GM23248 (cell line): ENCODE measurements around the gene SIGMAR1. TPM values are rescaled to one million over a fixed set of nuclear protein-coding genes. Genes with fewer than 3 reads are reported as not detected.
A peak's percentile ranks its signal among the peaks of the same experiment; 100 is the strongest.

Source experiments
- DNase-seq: peaks from one replicate; pipeline ENCODE4 v3.0.0-alpha.2; 2015
- H2AFZ ChIP-seq: fragments of 200-600 bp; sonication (generic); 2 replicates; pipeline ENCODE4 v1.6.1; 2016; ENCODE audit warnings: antibody characterized with exemption
- H3F3A ChIP-seq: fragments of 200-600 bp; sonication (generic); 2 replicates; pipeline ENCODE4 v1.6.1; 2016; ENCODE audit warnings: mild to moderate bottlenecking, antibody characterized with exemption, mixed run types; ENCODE audit not compliant: insufficient read depth
- H3K27ac ChIP-seq: fragments of 200-600 bp; sonication (generic); 2 replicates; pipeline ENCODE4 v1.5.1; 2016; ENCODE audit warnings: mild to moderate bottlenecking
- H3K27me3 ChIP-seq: fragments of 200-600 bp; sonication (generic); replicated peaks from 2 replicates; pipeline ENCODE4 v1.6.1; 2016; ENCODE audit warnings: mild to moderate bottlenecking; ENCODE audit not compliant: insufficient read depth
- H3K36me3 ChIP-seq: fragments of 200-600 bp; sonication (generic); 2 replicates; pipeline ENCODE4 v1.6.1; 2016; ENCODE audit warnings: low read depth, mild to moderate bottlenecking
- H3K4me1 ChIP-seq: fragments of 200-600 bp; sonication (generic); 2 replicates; pipeline ENCODE4 v1.6.1; 2016; ENCODE audit warnings: mild to moderate bottlenecking; ENCODE audit not compliant: insufficient read depth
- H3K4me2 ChIP-seq: fragments of 200-600 bp; sonication (generic); one replicate; pipeline ENCODE4 v1.6.1; 2016; ENCODE audit warnings: mild to moderate bottlenecking; ENCODE audit not compliant: unreplicated experiment
- H3K4me3 ChIP-seq: fragments of 200-600 bp; sonication (generic); 2 replicates; pipeline ENCODE4 v1.5.1; 2016; ENCODE audit warnings: mild to moderate bottlenecking
- H3K79me2 ChIP-seq: fragments of 200-600 bp; sonication (generic); 2 replicates; pipeline ENCODE4 v1.6.1; 2016; ENCODE audit warnings: mild to moderate bottlenecking; ENCODE audit not compliant: insufficient read depth
- H3K9ac ChIP-seq: fragments of 200-600 bp; sonication (generic); 2 replicates; pipeline ENCODE4 v1.6.1; 2016; ENCODE audit warnings: mild to moderate bottlenecking
- H3K9me2 ChIP-seq: fragments of 200-600 bp; sonication (generic); 2 replicates; pipeline ENCODE4 v1.6.1; 2016; ENCODE audit warnings: mixed run types, mild to moderate bottlenecking, moderate library complexity; ENCODE audit not compliant: insufficient read depth
- H3K9me3 ChIP-seq: fragments of 200-600 bp; sonication (generic); one replicate; pipeline ENCODE4 v1.6.1; 2017; ENCODE audit warnings: low read depth
- H4K20me1 ChIP-seq: fragments of 200-600 bp; sonication (generic); 2 replicates; pipeline ENCODE4 v1.6.0; 2016; ENCODE audit not compliant: insufficient read depth
- EZH2 ChIP-seq: fragments of 200-600 bp; sonication (generic); IDR thresholded peaks from 2 replicates; pipeline ENCODE4 v1.6.1; 2018; ENCODE audit warnings: antibody characterized with exemption, mild to moderate bottlenecking; ENCODE audit not compliant: insufficient read depth, poor library complexity, severe bottlenecking
- EZH2phosphoT487 ChIP-seq: fragments of 200-600 bp; sonication (generic); IDR thresholded peaks from 2 replicates; pipeline ENCODE4 v1.6.1; 2018; ENCODE audit warnings: antibody characterized with exemption, moderate library complexity, mild to moderate bottlenecking, low read depth; ENCODE audit not compliant: insufficient read depth
- WGBS, 2 experiments: methylation state at CpG; one replicate each; pipeline ENCODE4 v1.1.6; 2015 to 2017; ENCODE audit warnings: low lambda C conversion rate in 2 of 2, low coverage in 1 of 2; ENCODE audit errors: missing lambda C conversion rate in 2 of 2; 5-methylcytosine and 5-hydroxymethylcytosine counted together
- in situ Hi-C: fragments of 300-500 bp; cut with MboI; formaldehyde crosslinking; loops from 2 replicates; pipeline ENCODE4 v1.15.0; 2020
- polyA plus RNA-seq: library from polyadenylated mRNA; unstranded; fragments of >200 nt; fragmentation: Nextera tagmentation; extraction: Ambion mirVana; gene quantifications from 2 replicates; pipeline ENCODE4 v1.2.1, GENCODE V29; 2016
- total RNA-seq: library from RNA; depleted of rRNA; stranded (reverse); fragments of >200 nt; shearing (Covaris generic); gene quantifications from 2 replicates; pipeline ENCODE4 v1.2.3, GENCODE V29; 2014

SIGMAR1 gene
- total and polyA plus RNA-seq, 2 experiments from 2014 or later: 138 to 142 TPM

GRCh38 chr9:34674440-34674839 is 36.9 kb upstream of the SIGMAR1 start:
- WGBS, 2 experiments: 68 to 72% methylated on average over 3 of the region's 3 CpGs
- in situ Hi-C loops: no loop called here

GRCh38 chr9:34671307-34671706 is 33.7 kb upstream of the SIGMAR1 start:
- Histone ChIP-seq H3K4me2 (no peak overlapping the region), H3F3A (peaks cover 12% of the 10 kb centered on the region; the same call in 1 of the 2 replicates), H3K9me2 (no peaks in the 10 kb centered on the region), H2AFZ (no peak overlapping the region), H3K4me3 (no peak overlapping the region), H4K20me1 (no peaks in the 10 kb centered on the region), H3K27me3 (no peaks in the 10 kb centered on the region), H3K4me1 (peaks cover 10% of the 10 kb centered on the region), H3K9ac (no peak overlapping the region), H3K79me2 (peaks cover 21% of the 10 kb centered on the region), H3K36me3 (no peaks in the 10 kb centered on the region), H3K9me3 (no peaks in the 10 kb centered on the region), H3K27ac (no peak overlapping the region)
- WGBS, 2 experiments: 92 to 94% methylated on average over 1 of the region's 1 CpG
- DNase-seq: no peak
- in situ Hi-C loops: no loop called here
- TF ChIP-seq EZH2phosphoT487 (no peak), EZH2 (no peak)

More at GRCh38 chr9:34674440-34674839, 36.9 kb upstream of the SIGMAR1 start:
- Histone ChIP-seq H3K9ac (no peak overlapping the region), H3K36me3 (no peaks in the 10 kb centered on the region), H3K4me3 (no peak overlapping the region), H3F3A (peaks cover 12% of the 10 kb centered on the region; the same call in 1 of the 2 replicates), H2AFZ (no peak overlapping the region), H3K9me3 (no peaks in the 10 kb centered on the region), H3K9me2 (no peaks in the 10 kb centered on the region), H3K79me2 (no peaks in the 10 kb centered on the region), H3K4me1 (peaks cover 3% of the 10 kb centered on the region; the same call in 1 of the 2 replicates), H4K20me1 (no peaks in the 10 kb centered on the region), H3K27me3 (no peaks in the 10 kb centered on the region), H3K4me2 (no peak overlapping the region), H3K27ac (no peak overlapping the region)
- TF ChIP-seq EZH2phosphoT487: no peak
- no peak for TF ChIP-seq EZH2
- no peak for DNase-seq

- no peak overlapping the region for H3K27ac ChIP-seq
- TF ChIP-seq EZH2phosphoT487: no peak
- TF ChIP-seq EZH2: no peak
- H3F3A ChIP-seq: 0 out of 2 replicates have a peak, but pooled peaks cover 5% of the 10 kb centered on the region
- no peak overlapping the region for H3K4me2 ChIP-seq
- no peak overlapping the region for H2AFZ ChIP-seq
- no peaks in the 10 kb centered on the region for H3K9me3 ChIP-seq
- H3K9me2 ChIP-seq: no peaks in the 10 kb centered on the region
- no peaks in the 10 kb centered on the region for H3K36me3 ChIP-seq
- no peaks in the 10 kb centered on the region for H3K27me3 ChIP-seq
- DNase-seq: no peak
- peaks cover 7% of the 10 kb centered on the region; the same call in 1 of the 2 replicates for H3K4me1 ChIP-seq
- H3K9ac ChIP-seq: no peak overlapping the region
- H3K4me3 ChIP-seq: no peak overlapping the region
- WGBS, 2 experiments: 73% methylated on average over 5 of the region's 5 CpGs
- no peaks in the 10 kb centered on the region for H4K20me1 ChIP-seq
- peaks cover 25% of the 10 kb centered on the region for H3K79me2 ChIP-seq
- in situ Hi-C loops: no loop called here
Observed at GRCh38 chr9:34669809-34670562, 32.4 kb upstream of the SIGMAR1 start.

- H3K36me3 ChIP-seq: no peaks in the 10 kb centered on the region
- H3K4me2 ChIP-seq: peak overlapping the region; percentile 93
- H3K4me3 ChIP-seq: peak overlapping the region; percentile 93
- H3K4me1 ChIP-seq: peaks cover 7% of the 10 kb centered on the region; the same call in 1 of the 2 replicates
- DNase-seq: peak; percentile 98
- TF ChIP-seq EZH2phosphoT487 (no peak), EZH2 (no peak)
- H4K20me1 ChIP-seq: no peaks in the 10 kb centered on the region
- H2AFZ ChIP-seq: peak overlapping the region; percentile 91
- H3K79me2 ChIP-seq: peaks cover 25% of the 10 kb centered on the region
- peak overlapping the region; percentile 93 for H3K9ac ChIP-seq
- H3K27ac ChIP-seq: peak overlapping the region; percentile 95
- no peaks in the 10 kb centered on the region for H3K9me2 ChIP-seq
- 1 to 3% methylated on average over 28 to 55 of the region's 55 CpGs for WGBS, 2 experiments
- H3F3A ChIP-seq: peaks cover 15% of the 10 kb centered on the region; the same call in 1 of the 2 replicates
- in situ Hi-C loops: no loop called here
- no peaks in the 10 kb centered on the region for H3K9me3 ChIP-seq
- no peaks in the 10 kb centered on the region for H3K27me3 ChIP-seq
Observed at GRCh38 chr9:34665381-34666250, 28.0 kb upstream of the SIGMAR1 start.
